Panc1 (cell line): ENCODE data around the gene ART1.

ENCODE experiments used
- POLR2AphosphoS5 ChIP-seq: IDR thresholded peaks from 2 replicates; pipeline ENCODE4 v1.6.1; 2012; ENCODE audit warnings: mild to moderate bottlenecking, low read depth, low read length, moderate library complexity
- SIN3A ChIP-seq: IDR thresholded peaks from 2 replicates; pipeline ENCODE4 v1.6.1; 2012; ENCODE audit warnings: low read depth, mild to moderate bottlenecking, low read length, moderate library complexity, borderline replicate concordance; ENCODE audit not compliant: insufficient read depth
- TCF7L2 ChIP-seq: IDR thresholded peaks from 2 replicates; pipeline ENCODE4 v1.6.1; 2011; ENCODE audit warnings: mild to moderate bottlenecking, low read depth, low read length, inconsistent platforms
- TF ChIP-seq, protein P1 (sequence below): fragments of 450-650 bp; IDR thresholded peaks from 2 replicates; pipeline ENCODE4 v1.5.1; 2017; ENCODE audit warnings: mild to moderate bottlenecking

DNA sequence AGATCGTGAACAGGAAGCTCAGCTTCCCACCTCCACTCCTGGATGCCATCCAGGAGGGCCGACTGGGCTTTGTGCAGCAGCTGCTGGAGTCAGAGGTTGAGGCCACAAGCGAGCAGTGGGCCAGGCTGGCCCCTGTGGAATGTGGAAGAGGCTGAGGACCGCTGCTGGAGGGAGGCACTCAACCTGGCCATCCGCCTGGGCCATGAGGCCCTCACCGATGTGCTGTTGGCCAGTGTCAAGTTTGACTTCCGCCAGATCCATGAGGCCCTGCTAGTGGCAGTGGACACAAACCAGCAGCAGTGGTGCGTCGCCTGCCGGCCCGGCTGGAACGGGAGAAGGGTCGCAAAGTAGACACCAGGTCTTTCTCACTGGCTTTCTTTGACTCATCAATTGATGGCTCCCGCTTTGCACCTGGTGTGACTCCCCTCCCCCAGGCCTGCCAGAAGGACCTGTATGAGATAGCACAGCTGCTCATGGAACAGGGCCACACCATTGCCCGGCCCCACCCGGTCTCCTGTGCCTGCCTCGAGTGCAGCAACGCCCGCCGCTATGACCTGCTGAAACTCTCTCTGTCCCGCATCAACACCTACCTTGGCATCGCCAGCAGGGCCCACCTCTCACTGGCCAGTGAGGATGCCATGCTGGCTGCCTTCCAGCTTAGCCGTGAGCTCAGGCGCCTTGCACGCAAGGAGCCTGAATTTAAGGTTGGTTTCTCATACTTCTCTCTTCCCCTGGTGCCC, 28.0 kb upstream of the ART1 start:
- TF ChIP-seq, protein P1, sequence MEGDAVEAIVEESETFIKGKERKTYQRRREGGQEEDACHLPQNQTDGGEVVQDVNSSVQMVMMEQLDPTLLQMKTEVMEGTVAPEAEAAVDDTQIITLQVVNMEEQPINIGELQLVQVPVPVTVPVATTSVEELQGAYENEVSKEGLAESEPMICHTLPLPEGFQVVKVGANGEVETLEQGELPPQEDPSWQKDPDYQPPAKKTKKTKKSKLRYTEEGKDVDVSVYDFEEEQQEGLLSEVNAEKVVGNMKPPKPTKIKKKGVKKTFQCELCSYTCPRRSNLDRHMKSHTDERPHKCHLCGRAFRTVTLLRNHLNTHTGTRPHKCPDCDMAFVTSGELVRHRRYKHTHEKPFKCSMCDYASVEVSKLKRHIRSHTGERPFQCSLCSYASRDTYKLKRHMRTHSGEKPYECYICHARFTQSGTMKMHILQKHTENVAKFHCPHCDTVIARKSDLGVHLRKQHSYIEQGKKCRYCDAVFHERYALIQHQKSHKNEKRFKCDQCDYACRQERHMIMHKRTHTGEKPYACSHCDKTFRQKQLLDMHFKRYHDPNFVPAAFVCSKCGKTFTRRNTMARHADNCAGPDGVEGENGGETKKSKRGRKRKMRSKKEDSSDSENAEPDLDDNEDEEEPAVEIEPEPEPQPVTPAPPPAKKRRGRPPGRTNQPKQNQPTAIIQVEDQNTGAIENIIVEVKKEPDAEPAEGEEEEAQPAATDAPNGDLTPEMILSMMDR = no peak
- TF ChIP-seq POLR2AphosphoS5 (no peak), SIN3A (no peak), TCF7L2 (no peak)
